Keratinocyte (primary cell): ENCODE measurements around the gene ACAD11. TPM values are rescaled to one million over a fixed set of nuclear protein-coding genes. Genes with fewer than 3 reads are reported as not detected.

ENCODE experiments used
- DNase-seq: peaks from one replicate; pipeline ENCODE4 v3.0.0-alpha.2; 2011; ENCODE audit warnings: low read depth, missing footprints, low spot score
- FAIRE-seq: peaks from 2 replicates; lab custom pipeline; 2011; peaks lifted over from hg19 to GRCh38; lab: Jason Lieb, UNC
- H2AFZ ChIP-seq: 2 replicates; pipeline ENCODE4 v1.6.0; 2012; ENCODE audit warnings: low read length, control low read depth, inconsistent platforms; ENCODE audit not compliant: control insufficient read depth
- H3K27ac ChIP-seq: 2 replicates; pipeline ENCODE4 v1.5.1; 2011; ENCODE audit warnings: low read length; ENCODE audit not compliant: control insufficient read depth, insufficient read depth
- H3K27me3 ChIP-seq: 3 replicates; pipeline ENCODE4 v1.6.0; 2011; ENCODE audit warnings: low read length; ENCODE audit not compliant: control insufficient read depth, insufficient read depth; ENCODE audit errors: extremely low read depth
- H3K36me3 ChIP-seq, 2 experiments: 2 replicates in 1 of 2; 3 replicates in 1 of 2; pipeline ENCODE4 v1.5.1; 2011; ENCODE audit warnings: low read length in 2 of 2, mild to moderate bottlenecking in 1 of 2; ENCODE audit not compliant: control insufficient read depth in 2 of 2, insufficient read depth in 2 of 2; ENCODE audit errors: extremely low read depth in 1 of 2
- H3K4me1 ChIP-seq: 3 replicates; pipeline ENCODE4 v1.5.1; 2011; ENCODE audit warnings: low read length; ENCODE audit not compliant: control insufficient read depth, insufficient read depth; ENCODE audit errors: extremely low read depth
- H3K4me2 ChIP-seq: 3 replicates; pipeline ENCODE4 v1.6.0; 2011; ENCODE audit warnings: low read depth, low read length; ENCODE audit not compliant: control insufficient read depth, insufficient read depth; ENCODE audit errors: extremely low read depth
- H3K4me3 ChIP-seq, 3 experiments: fragments of 200-600 bp in 1 of 3; sonication (generic) in 1 of 3; 2 replicates in 2 of 3; 3 replicates in 1 of 3; pipeline ENCODE4 v1.5.1; 2011 to 2016; ENCODE audit warnings: low read length in 3 of 3, mild to moderate bottlenecking in 3 of 3, control low read depth in 2 of 3, inconsistent platforms in 1 of 3, low read depth in 1 of 3, mixed read lengths in 1 of 3, mixed run types in 1 of 3, moderate library complexity in 1 of 3; ENCODE audit not compliant: control insufficient read depth in 2 of 3, insufficient read depth in 2 of 3; ENCODE audit errors: extremely low read depth in 1 of 3
- H3K79me2 ChIP-seq: 2 replicates; pipeline ENCODE4 v1.6.0; 2012; ENCODE audit warnings: low read length; ENCODE audit not compliant: control insufficient read depth, insufficient read depth
- H3K9ac ChIP-seq: 3 replicates; pipeline ENCODE4 v1.6.0; 2011; ENCODE audit warnings: low read length; ENCODE audit not compliant: control insufficient read depth, insufficient read depth; ENCODE audit errors: extremely low read depth
- H3K9me1 ChIP-seq: 3 replicates; pipeline ENCODE4 v1.6.0; 2011; ENCODE audit warnings: low read length; ENCODE audit not compliant: control insufficient read depth, insufficient read depth; ENCODE audit errors: extremely low read depth
- H3K9me3 ChIP-seq: 2 replicates; pipeline ENCODE4 v1.5.1; 2012; ENCODE audit warnings: low read depth, low read length; ENCODE audit not compliant: control insufficient read depth
- H4K20me1 ChIP-seq: 3 replicates; pipeline ENCODE4 v1.6.0; 2011; ENCODE audit warnings: low read length; ENCODE audit not compliant: control insufficient read depth, insufficient read depth; ENCODE audit errors: extremely low read depth
- CTCF ChIP-seq, 3 experiments: IDR thresholded peaks in 1 of 3; conservative IDR thresholded peaks in 1 of 3; optimal IDR thresholded peaks in 1 of 3; 2 replicates in 2 of 3; 3 replicates in 1 of 3; pipeline versions ENCODE3 to v1.5.1; 2011; ENCODE audit warnings: low read length in 3 of 3, mild to moderate bottlenecking in 3 of 3, moderate library complexity in 2 of 3, control low read depth in 1 of 3, inconsistent platforms in 1 of 3; ENCODE audit not compliant: insufficient read depth in 2 of 3; ENCODE audit errors: extremely low read depth in 1 of 3
- EZH2 ChIP-seq: IDR thresholded peaks from one replicate; pipeline ENCODE4 v1.6.1; 2012; ENCODE audit warnings: inconsistent platforms, mild to moderate bottlenecking, low read length, moderate library complexity
- dilution Hi-C: fragments of 300-500 bp; cut with MboI; formaldehyde crosslinking; loops from one replicate; pipeline ENCODE4 v1.7.0; 2020; ENCODE audit warnings: low sequenced_read_pairs; ENCODE audit not compliant: extremely low pct_ligation_motif_present
- polyA minus RNA-seq, 3 experiments: library from RNA; depleted of rRNA, polyadenylated mRNA; stranded (reverse); fragments of >200 nt; gene quantifications; 1 replicate in 1 of 3; 2 replicates in 1 of 3; 3 replicates in 1 of 3; pipeline ENCODE4 v1.2.3, GENCODE V29; 2011
- polyA plus RNA-seq, 5 experiments: library from polyadenylated mRNA; depleted of rRNA in 3 of 5; stranded (reverse) in 3 of 5; stranded (forward) in 1 of 5; unstranded in 1 of 5; fragments of >200 nt; gene quantifications; 1 replicate in 1 of 5; 2 replicates in 3 of 5; 3 replicates in 1 of 5; pipeline versions ENCODE4 v1.2.1 to v1.2.3, GENCODE V29; 2011 to 2012; ENCODE audit warnings: missing spikeins in 2 of 5, low read depth in 1 of 5, low replicate concordance in 1 of 5

The ACAD11 gene
- polyA plus RNA-seq (15.4 to 32.1 TPM (median 28.4 TPM) in 3 replicates), polyA minus RNA-seq (14.3 to 42.5 TPM (median 16.6 TPM) in 3 replicates)
- 5.0 TPM for polyA plus RNA-seq (2011; ENCODE audit: low read depth)
- 6.6 and 9.4 TPM in 2 replicates for polyA plus RNA-seq (2011; cell fraction: cytosol; rRNA removed)
- 79.8 and 86.5 TPM in 2 replicates for polyA plus RNA-seq (2011; cell fraction: nucleus; rRNA removed)
- polyA plus RNA-seq (2012; ENCODE audit: low replicate concordance): 10.4 and 11.9 TPM in 2 replicates
- 13.4 TPM for polyA minus RNA-seq (2011; cell fraction: cytosol; rRNA and poly(A)+ RNA removed)
- 24.7 and 49.5 TPM in 2 replicates for polyA minus RNA-seq (2011; cell fraction: nucleus; rRNA and poly(A)+ RNA removed)

- peaks cover 14% of the 10 kb centered on the region for H3K4me1 ChIP-seq
- DNase-seq (no peak), FAIRE-seq (peak; percentile 26)
- H4K20me1 ChIP-seq: no peaks in the 10 kb centered on the region
- no peaks in the 10 kb centered on the region for H3K9me1 ChIP-seq
- peak within 1 kb of the TSS; percentile 86 to 99 (median 98) for H3K4me3 ChIP-seq
- peak within 1 kb of the TSS; percentile 97 for H3K4me2 ChIP-seq
- no peaks in the 10 kb centered on the region for H3K9me3 ChIP-seq
- peaks cover 54% of the 10 kb centered on the region for H3K79me2 ChIP-seq
- no peaks in the 10 kb centered on the region for H3K27me3 ChIP-seq
- TF ChIP-seq EZH2: no peak
- peak; percentile 56 to 81 (median 65) for TF ChIP-seq CTCF (optimal IDR thresholded peaks at IDR 0.05 in 1 of 3, IDR thresholded peaks at IDR 0.05 in 1 of 3, conservative IDR thresholded peaks at IDR 0.05 in 1 of 3; ENCODE audit: extremely low read depth in 1 of 3, insufficient read depth in 2 of 3, low read length in 3 of 3)
- H2AFZ ChIP-seq: peak within 1 kb of the TSS; percentile 94
- peak within 1 kb of the TSS; percentile 95 for H3K27ac ChIP-seq
- dilution Hi-C loops: no loop called here
- no peaks in the 10 kb centered on the region for H3K36me3 ChIP-seq
- peak within 1 kb of the TSS; percentile 95 for H3K9ac ChIP-seq
These were observed at the start of gene ACAD11 for GRCh38 chr3:132659365-132660051. ACAD11 (minus strand) TSS chr3:132659809; CDS start chr3:132659751, 58 bp downstream.

GRCh38 chr3:132703733-132704132 is 44.1 kb upstream of the ACAD11 start:
- no peak overlapping the region for H3K4me3 ChIP-seq
- H3K4me2 ChIP-seq: no peak overlapping the region
- DNase-seq (no peak), FAIRE-seq (no peak)
- no peak overlapping the region for H3K9ac ChIP-seq
- no peaks in the 10 kb centered on the region for H3K27me3 ChIP-seq
- peaks cover 9 to 17% of the 10 kb centered on the region in 2 experiments for H3K36me3 ChIP-seq
- no peak overlapping the region for H3K27ac ChIP-seq
- no peak overlapping the region for H2AFZ ChIP-seq
- H3K79me2 ChIP-seq: no peaks in the 10 kb centered on the region
- dilution Hi-C loops: no loop called here
- H3K9me1 ChIP-seq: no peaks in the 10 kb centered on the region
- H3K4me1 ChIP-seq: no peaks in the 10 kb centered on the region
- H3K9me3 ChIP-seq: no peaks in the 10 kb centered on the region
- no peaks in the 10 kb centered on the region for H4K20me1 ChIP-seq
- no peak for TF ChIP-seq CTCF (optimal IDR thresholded peaks at IDR 0.05 in 1 of 3, IDR thresholded peaks at IDR 0.05 in 1 of 3, conservative IDR thresholded peaks at IDR 0.05 in 1 of 3; ENCODE audit: extremely low read depth in 1 of 3, insufficient read depth in 2 of 3, low read length in 3 of 3)
- no peak for TF ChIP-seq EZH2
